H9 (cell line): ENCODE data around the gene BBX. TPM values are rescaled to one million over a fixed set of nuclear protein-coding genes. Genes with fewer than 3 reads are reported as not detected.

Experiments used
- DNase-seq: peaks from one replicate; pipeline ENCODE4 v3.0.0-alpha.2; 2017
- H2AFZ ChIP-seq: one replicate; pipeline ENCODE4 v1.6.1; 2013; ENCODE audit warnings: mild to moderate bottlenecking, low read length, control low read depth, moderate library complexity
- H2AK5ac ChIP-seq: 2 replicates; pipeline ENCODE4 v1.6.1; 2013; ENCODE audit warnings: low read length, control low read depth, mixed read lengths; ENCODE audit not compliant: insufficient read length
- H2BK120ac ChIP-seq: one replicate; pipeline ENCODE4 v1.6.1; 2013; ENCODE audit warnings: low read depth, mild to moderate bottlenecking, low read length, control low read depth, inconsistent platforms; ENCODE audit not compliant: poor library complexity, severe bottlenecking
- H2BK12ac ChIP-seq: 2 replicates; pipeline ENCODE4 v1.6.1; 2013; ENCODE audit warnings: low read length, control low read depth, mixed read lengths, low read depth; ENCODE audit not compliant: insufficient read length
- H2BK15ac ChIP-seq: 2 replicates; pipeline ENCODE4 v1.6.1; 2013; ENCODE audit warnings: low read depth, low read length, control low read depth
- H2BK20ac ChIP-seq: one replicate; pipeline ENCODE4 v1.6.1; 2013; ENCODE audit warnings: low read depth, mild to moderate bottlenecking, low read length, control low read depth, inconsistent platforms; ENCODE audit not compliant: poor library complexity, severe bottlenecking
- H2BK5ac ChIP-seq: 2 replicates; pipeline ENCODE4 v1.6.1; 2013; ENCODE audit warnings: low read length, control low read depth, mixed read lengths; ENCODE audit not compliant: insufficient read length
- H3K14ac ChIP-seq: 2 replicates; pipeline ENCODE4 v1.6.1; 2013; ENCODE audit warnings: low read length, control low read depth; ENCODE audit not compliant: insufficient read depth
- H3K18ac ChIP-seq: 2 replicates; pipeline ENCODE4 v1.6.1; 2013; ENCODE audit warnings: low read depth, mild to moderate bottlenecking, mixed read lengths, low read length, control low read depth; ENCODE audit not compliant: insufficient read length
- H3K23ac ChIP-seq: 2 replicates; pipeline ENCODE4 v1.6.1; 2013; ENCODE audit warnings: low read length, control low read depth, mixed read lengths, low read depth; ENCODE audit not compliant: insufficient read length
- H3K23me2 ChIP-seq: 2 replicates; pipeline ENCODE4 v1.6.1; 2013; ENCODE audit warnings: low read depth, mild to moderate bottlenecking, mixed read lengths, low read length, control low read depth; ENCODE audit not compliant: insufficient read length, poor library complexity, severe bottlenecking
- H3K27ac ChIP-seq: 2 replicates; pipeline ENCODE4 v1.5.1; 2013; ENCODE audit warnings: low read length, control low read depth, mixed read lengths, low read depth; ENCODE audit not compliant: insufficient read length
- H3K27me3 ChIP-seq: 2 replicates; pipeline ENCODE4 v1.6.1; 2013; ENCODE audit warnings: low read length, control low read depth, inconsistent platforms; ENCODE audit not compliant: insufficient read depth
- H3K4ac ChIP-seq: 2 replicates; pipeline ENCODE4 v1.6.1; 2013; ENCODE audit warnings: low read depth, mild to moderate bottlenecking, control low read depth, inconsistent platforms, low read length, moderate library complexity
- H3K4me1 ChIP-seq: 2 replicates; pipeline ENCODE4 v1.6.1; 2013; ENCODE audit warnings: low read length, control low read depth, inconsistent platforms; ENCODE audit not compliant: insufficient read depth
- H3K4me2 ChIP-seq: 2 replicates; pipeline ENCODE4 v1.6.1; 2013; ENCODE audit warnings: low read length, control low read depth, mixed read lengths; ENCODE audit not compliant: insufficient read length, insufficient read depth
- H3K56ac ChIP-seq: 2 replicates; pipeline ENCODE4 v1.6.1; 2013; ENCODE audit warnings: low read depth, mild to moderate bottlenecking, mixed read lengths, low read length, control low read depth; ENCODE audit not compliant: insufficient read length
- H3K79me1 ChIP-seq: 2 replicates; pipeline ENCODE4 v1.6.1; 2013; ENCODE audit warnings: low read depth, mild to moderate bottlenecking, moderate library complexity, low read length, control low read depth, inconsistent platforms; ENCODE audit not compliant: insufficient read depth, poor library complexity, severe bottlenecking
- H3K79me2 ChIP-seq: 2 replicates; pipeline ENCODE4 v1.6.1; 2013; ENCODE audit warnings: low read length, control low read depth, inconsistent platforms; ENCODE audit not compliant: insufficient read depth
- H3K9ac ChIP-seq: 2 replicates; pipeline ENCODE4 v1.6.1; 2013; ENCODE audit warnings: low read length, control low read depth, mixed read lengths; ENCODE audit not compliant: insufficient read length; ENCODE audit errors: extremely low read depth
- H3K9me3 ChIP-seq: one replicate; pipeline ENCODE4 v1.6.1; 2013; ENCODE audit warnings: low read depth, low read length, inconsistent platforms; ENCODE audit not compliant: control insufficient read depth
- H3T11ph ChIP-seq: one replicate; pipeline ENCODE4 v1.6.1; 2013; ENCODE audit warnings: mild to moderate bottlenecking, low read length, control low read depth, inconsistent platforms
- H4K20me1 ChIP-seq: one replicate; pipeline ENCODE4 v1.6.1; 2013; ENCODE audit not compliant: control insufficient read depth, insufficient read length, insufficient read depth
- H4K5ac ChIP-seq: 2 replicates; pipeline ENCODE4 v1.6.1; 2013; ENCODE audit warnings: low read depth, mild to moderate bottlenecking, mixed read lengths, low read length, control low read depth; ENCODE audit not compliant: insufficient read length
- H4K8ac ChIP-seq: replicated peaks from 2 replicates; pipeline ENCODE4 v1.6.1; 2013; ENCODE audit warnings: low read length, control low read depth, mixed read lengths, low read depth; ENCODE audit not compliant: insufficient read length
- H4K91ac ChIP-seq: 2 replicates; pipeline ENCODE4 v1.6.1; 2013; ENCODE audit warnings: low read depth, mild to moderate bottlenecking, moderate library complexity, mixed read lengths, low read length, control low read depth; ENCODE audit not compliant: insufficient read length
- H3K27ac Mint-ChIP-seq, 3 experiments: 2 replicates in 2 of 3; 3 replicates in 1 of 3; pipeline ENCODE4 v1.8.0; 2020 to 2021; ENCODE audit warnings: mixed read lengths in 3 of 3, mild to moderate bottlenecking in 1 of 3, moderate library complexity in 1 of 3
- H3K27me3 Mint-ChIP-seq: 2 replicates; pipeline ENCODE4 v1.8.0; 2021; ENCODE audit warnings: low read depth, mild to moderate bottlenecking, moderate library complexity, mixed read lengths
- H3K36me3 Mint-ChIP-seq, 3 experiments: 2 replicates in 2 of 3; 3 replicates in 1 of 3; pipeline ENCODE4 v1.8.0; 2020 to 2021; ENCODE audit warnings: low read depth in 3 of 3, mixed read lengths in 3 of 3; ENCODE audit not compliant: insufficient read depth in 1 of 3
- H3K4me1 Mint-ChIP-seq, 2 experiments: 2 replicates each; pipeline ENCODE4 v1.8.0; 2020; ENCODE audit warnings: mixed read lengths in 2 of 2
- H3K4me3 Mint-ChIP-seq, 2 experiments: 2 replicates in 1 of 2; 3 replicates in 1 of 2; pipeline ENCODE4 v1.8.0; 2020 to 2021; ENCODE audit warnings: mild to moderate bottlenecking in 2 of 2, mixed read lengths in 2 of 2, moderate library complexity in 1 of 2
- H3K9me3 Mint-ChIP-seq, 2 experiments: 2 replicates in 1 of 2; 3 replicates in 1 of 2; pipeline ENCODE4 v1.8.0; 2020; ENCODE audit warnings: mild to moderate bottlenecking in 2 of 2, mixed read lengths in 2 of 2, moderate library complexity in 1 of 2
- WGBS: extraction: QIAGEN DNeasy Blood & Tissue Kit; methylation state at CpG from one replicate; pipeline ENCODE4 v1.1.7; 2013; ENCODE audit warnings: missing lambda C conversion rate, low lambda C conversion rate, mixed read lengths; ENCODE audit not compliant: insufficient read length; ENCODE audit errors: extremely low coverage; 5-methylcytosine and 5-hydroxymethylcytosine counted together
- total RNA-seq: library from RNA; stranded (reverse); gene quantifications from 2 replicates; pipeline ENCODE4 v1.2.1, GENCODE V29; 2021
- TF ChIP-seq, protein P1 (sequence below): fragments of 200-600 bp; sonication (generic); conservative IDR thresholded peaks from 3 replicates; pipeline ENCODE4 v1.8.0; 2021; ENCODE audit warnings: antibody characterized with exemption, mild to moderate bottlenecking

Gene BBX
- total RNA-seq, 1 experiment from 2014 or later: 34.8 TPM

- no peak overlapping the region for H3T11ph ChIP-seq
- H4K20me1 ChIP-seq: no peaks in the 10 kb centered on the region
- H3K27ac Mint-ChIP-seq: no peak overlapping the region
Observed at GRCh38 chr3:107704477-107704876, 181.7 kb downstream of the BBX start.

More at GRCh38 chr3:107704477-107704876, 181.7 kb downstream of the BBX start:
- Histone ChIP-seq H4K5ac (no peak overlapping the region), H2BK120ac (no peak overlapping the region), H3K4me1 (no peaks in the 10 kb centered on the region), H3K4ac (no peak overlapping the region), H2BK5ac (no peak overlapping the region), H2AFZ (no peak overlapping the region), H3K27ac (no peak overlapping the region), H4K91ac (no peak overlapping the region), H3K4me2 (no peak overlapping the region), H2AK5ac (no peak overlapping the region), H3K79me1 (no peaks in the 10 kb centered on the region), H4K8ac (no peak overlapping the region), H3K18ac (no peak overlapping the region), H2BK12ac (no peak overlapping the region), H3K9me3 (no peaks in the 10 kb centered on the region), H3K14ac (no peak overlapping the region), H2BK15ac (no peak overlapping the region), H3K79me2 (no peaks in the 10 kb centered on the region), H3K56ac (no peak overlapping the region), H3K23ac (no peak overlapping the region), H3K9ac (no peak overlapping the region), H3K23me2 (no peaks in the 10 kb centered on the region), H2BK20ac (no peak overlapping the region), H3K27me3 (no peaks in the 10 kb centered on the region)
- no CpG with 5 or more reads among the region's 1 CpG for WGBS
- no peak overlapping the region for H3K4me3 Mint-ChIP-seq
- H3K9me3 Mint-ChIP-seq: no peaks in the 10 kb centered on the region
- TF ChIP-seq, protein P1, sequence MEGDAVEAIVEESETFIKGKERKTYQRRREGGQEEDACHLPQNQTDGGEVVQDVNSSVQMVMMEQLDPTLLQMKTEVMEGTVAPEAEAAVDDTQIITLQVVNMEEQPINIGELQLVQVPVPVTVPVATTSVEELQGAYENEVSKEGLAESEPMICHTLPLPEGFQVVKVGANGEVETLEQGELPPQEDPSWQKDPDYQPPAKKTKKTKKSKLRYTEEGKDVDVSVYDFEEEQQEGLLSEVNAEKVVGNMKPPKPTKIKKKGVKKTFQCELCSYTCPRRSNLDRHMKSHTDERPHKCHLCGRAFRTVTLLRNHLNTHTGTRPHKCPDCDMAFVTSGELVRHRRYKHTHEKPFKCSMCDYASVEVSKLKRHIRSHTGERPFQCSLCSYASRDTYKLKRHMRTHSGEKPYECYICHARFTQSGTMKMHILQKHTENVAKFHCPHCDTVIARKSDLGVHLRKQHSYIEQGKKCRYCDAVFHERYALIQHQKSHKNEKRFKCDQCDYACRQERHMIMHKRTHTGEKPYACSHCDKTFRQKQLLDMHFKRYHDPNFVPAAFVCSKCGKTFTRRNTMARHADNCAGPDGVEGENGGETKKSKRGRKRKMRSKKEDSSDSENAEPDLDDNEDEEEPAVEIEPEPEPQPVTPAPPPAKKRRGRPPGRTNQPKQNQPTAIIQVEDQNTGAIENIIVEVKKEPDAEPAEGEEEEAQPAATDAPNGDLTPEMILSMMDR: no peak
- H3K36me3 Mint-ChIP-seq: no peaks in the 10 kb centered on the region
- no peak for DNase-seq
- H3K27me3 Mint-ChIP-seq: no peaks in the 10 kb centered on the region
- H3K4me1 Mint-ChIP-seq: peaks cover 6 to 10% of the 10 kb centered on the region in 2 experiments
